ENCODE data around the gene C1orf87. TPM values are rescaled to one million over a fixed set of nuclear protein-coding genes. Genes with fewer than 3 reads are reported as not detected.

The C1orf87 gene
- total RNA-seq, 1 experiment from 2014 or later, result not detected

DNA sequence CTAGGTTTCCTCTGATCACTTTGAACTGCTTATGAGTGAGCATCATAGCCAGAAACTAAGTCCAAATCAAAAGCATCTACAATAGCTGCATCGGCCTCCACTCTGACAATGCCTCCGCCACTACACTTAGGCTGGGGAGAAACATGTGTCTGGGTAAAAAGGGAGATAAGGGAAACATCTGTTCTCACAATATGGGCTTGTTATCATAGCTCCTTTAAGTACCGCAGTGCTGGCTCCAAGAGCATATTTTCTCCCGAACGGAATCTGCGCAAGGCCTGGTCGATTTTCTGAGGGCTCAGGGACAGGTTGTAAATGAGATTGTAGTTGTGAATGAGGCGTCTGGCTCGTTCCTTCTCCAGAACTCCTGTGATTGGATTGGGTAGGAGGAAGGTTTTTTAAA, 83.1 kb downstream of the C1orf87 start:
- Histone ChIP-seq H3K9ac (ENCODE audit: low read length) (no peak overlapping the region), H2AFZ (ENCODE audit: low read length) (no peak overlapping the region), H4K20me1 (ENCODE audit: low read length) (no peaks in the 10 kb centered on the region), H3F3A (ENCODE audit: low read length, unreplicated experiment) (no peaks in the 10 kb centered on the region), H3K4me2 (ENCODE audit: low read length) (no peak overlapping the region), H3K9me3 (ENCODE audit: low read length) (no peaks in the 10 kb centered on the region), H3K4me1 (ENCODE audit: insufficient read depth, low read length) (no peaks in the 10 kb centered on the region), H3K36me3 (ENCODE audit: low read depth, low read length) (no peaks in the 10 kb centered on the region), H3K27me3 (ENCODE audit: low read length) (peaks cover 63% of the 10 kb centered on the region), H3K4me3 (ENCODE audit: low read length) (no peak overlapping the region), H3K79me2 (ENCODE audit: low read length) (no peaks in the 10 kb centered on the region), H3K27ac (ENCODE audit: low read length) (no peak overlapping the region), H3K9me2 (replicated peaks; ENCODE audit: low read length) (no peaks in the 10 kb centered on the region)
- no TSS peak for BruUV-seq (replicated peaks)
- TF ChIP-seq EZH2 (IDR thresholded peaks at IDR 0.05; ENCODE audit: low read length, unreplicated experiment), result no peak
- TF ChIP-seq, protein P1, sequence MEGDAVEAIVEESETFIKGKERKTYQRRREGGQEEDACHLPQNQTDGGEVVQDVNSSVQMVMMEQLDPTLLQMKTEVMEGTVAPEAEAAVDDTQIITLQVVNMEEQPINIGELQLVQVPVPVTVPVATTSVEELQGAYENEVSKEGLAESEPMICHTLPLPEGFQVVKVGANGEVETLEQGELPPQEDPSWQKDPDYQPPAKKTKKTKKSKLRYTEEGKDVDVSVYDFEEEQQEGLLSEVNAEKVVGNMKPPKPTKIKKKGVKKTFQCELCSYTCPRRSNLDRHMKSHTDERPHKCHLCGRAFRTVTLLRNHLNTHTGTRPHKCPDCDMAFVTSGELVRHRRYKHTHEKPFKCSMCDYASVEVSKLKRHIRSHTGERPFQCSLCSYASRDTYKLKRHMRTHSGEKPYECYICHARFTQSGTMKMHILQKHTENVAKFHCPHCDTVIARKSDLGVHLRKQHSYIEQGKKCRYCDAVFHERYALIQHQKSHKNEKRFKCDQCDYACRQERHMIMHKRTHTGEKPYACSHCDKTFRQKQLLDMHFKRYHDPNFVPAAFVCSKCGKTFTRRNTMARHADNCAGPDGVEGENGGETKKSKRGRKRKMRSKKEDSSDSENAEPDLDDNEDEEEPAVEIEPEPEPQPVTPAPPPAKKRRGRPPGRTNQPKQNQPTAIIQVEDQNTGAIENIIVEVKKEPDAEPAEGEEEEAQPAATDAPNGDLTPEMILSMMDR (conservative IDR thresholded peaks at IDR 0.05; ENCODE audit: low read depth, low read length), result no peak
- TF ChIP-seq EZH2phosphoT487 (IDR thresholded peaks at IDR 0.05; ENCODE audit: borderline replicate concordance, low read length), result no peak
- ChIA-PET CTCF (no interaction called here), POLR2A (ENCODE audit: unreplicated experiment) (interaction anchor here (0.6 kb wide), 1 partner anchor 41 kb away, joined by 8 read pairs; no protein-coding TSS in a partner anchor)
- intact Hi-C loops (cut with micrococcal nuclease), result no loop called here
- ATAC-seq (no peak), DNase-seq (no peak)

DNA sequence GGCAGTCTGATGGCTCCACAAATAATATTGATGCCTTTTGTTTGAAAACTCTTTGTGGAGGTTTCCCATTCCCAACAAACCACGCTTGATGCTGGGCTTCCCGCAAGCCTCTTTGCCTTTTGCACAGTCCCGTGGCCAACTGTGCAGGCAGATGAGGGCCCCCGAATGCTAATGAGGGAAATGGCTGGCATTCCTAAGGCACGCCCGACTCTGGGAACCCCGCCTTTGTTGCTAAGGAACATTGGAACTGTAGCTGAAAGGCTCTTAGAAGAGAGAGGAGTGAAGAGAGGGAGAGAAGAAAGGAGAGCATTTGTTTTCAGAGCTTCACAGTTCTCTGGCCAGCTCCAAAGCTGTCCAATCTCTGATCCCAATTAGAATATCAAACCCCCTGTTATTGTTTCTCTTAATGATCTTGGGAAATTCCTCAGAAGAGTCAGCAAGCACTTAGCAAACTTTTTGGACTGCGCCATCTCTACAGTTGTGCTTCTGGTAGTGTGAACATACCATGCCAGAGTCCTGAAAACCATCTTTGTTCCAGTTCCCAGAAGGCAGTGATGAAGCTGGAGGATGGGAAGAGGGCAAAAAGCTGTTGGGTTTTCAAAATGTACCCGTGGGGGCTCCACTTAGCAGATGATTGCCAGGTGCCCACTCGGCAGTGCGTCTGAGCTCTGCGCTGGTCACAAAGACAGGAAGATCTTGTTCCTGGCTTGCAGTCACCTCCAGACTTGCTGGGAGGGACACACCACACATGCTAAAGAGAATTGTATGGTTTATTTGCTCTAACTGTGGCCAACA, 86.9 kb downstream of the C1orf87 start:
- Histone ChIP-seq H3K4me2 (ENCODE audit: low read length) (no peak overlapping the region), H3K4me3 (ENCODE audit: low read length) (no peak overlapping the region), H2AFZ (ENCODE audit: low read length) (no peak overlapping the region), H3F3A (ENCODE audit: low read length, unreplicated experiment) (no peaks in the 10 kb centered on the region), H4K20me1 (ENCODE audit: low read length) (no peaks in the 10 kb centered on the region), H3K27me3 (ENCODE audit: low read length) (peaks cover 40% of the 10 kb centered on the region), H3K79me2 (ENCODE audit: low read length) (no peaks in the 10 kb centered on the region), H3K9ac (ENCODE audit: low read length) (no peak overlapping the region), H3K9me2 (replicated peaks; ENCODE audit: low read length) (no peaks in the 10 kb centered on the region), H3K4me1 (ENCODE audit: insufficient read depth, low read length) (no peaks in the 10 kb centered on the region), H3K27ac (ENCODE audit: low read length) (no peak overlapping the region), H3K9me3 (ENCODE audit: low read length) (no peaks in the 10 kb centered on the region), H3K36me3 (ENCODE audit: low read depth, low read length) (no peaks in the 10 kb centered on the region)
- DNase-seq (no peak), ATAC-seq (no peak)
- POLR2A ChIA-PET (ENCODE audit: unreplicated experiment), result no interaction called here
- BruUV-seq (replicated peaks), result no TSS peak
- CTCF ChIA-PET, result no interaction called here
- TF ChIP-seq, protein P1 (conservative IDR thresholded peaks at IDR 0.05; ENCODE audit: low read depth, low read length), result no peak
- TF ChIP-seq EZH2 (IDR thresholded peaks at IDR 0.05; ENCODE audit: low read length, unreplicated experiment), result no peak
- intact Hi-C loops (cut with micrococcal nuclease), result no loop called here

DNA sequence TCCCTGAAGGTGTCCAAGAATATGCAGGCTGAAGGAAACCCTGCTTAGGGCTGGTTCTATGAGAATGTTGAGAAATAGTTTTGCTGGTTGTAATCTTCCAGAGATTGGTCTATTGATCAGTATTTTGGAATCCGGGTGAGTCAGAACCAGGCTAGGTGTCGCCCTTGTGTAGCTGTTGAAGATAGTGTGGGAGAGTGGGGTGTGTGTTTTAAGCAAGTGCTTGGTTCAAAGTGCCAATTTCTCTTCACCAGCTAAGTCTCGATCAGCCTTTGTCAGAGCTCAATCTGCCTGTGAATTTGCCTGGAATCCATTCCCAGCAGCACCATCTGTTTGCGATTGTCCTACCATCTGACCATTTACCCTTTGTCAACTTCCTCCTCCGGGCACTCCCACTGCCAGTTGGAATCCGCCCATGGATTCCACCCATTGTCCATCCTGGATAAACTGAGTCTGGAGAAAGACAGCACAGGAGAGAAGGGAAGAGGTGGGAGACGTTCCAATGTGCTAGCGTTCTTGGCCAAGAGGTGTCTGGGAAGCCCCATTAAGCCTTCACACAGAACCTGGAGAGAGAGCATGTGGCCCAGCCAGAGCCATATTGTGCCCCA, 87.6 kb downstream of the C1orf87 start:
- intact Hi-C loops (cut with micrococcal nuclease), result no loop called here

More for the DNA sequence above, 87.6 kb downstream of the C1orf87 start:
- Histone ChIP-seq H3K9me2 (replicated peaks; ENCODE audit: low read length) (no peaks in the 10 kb centered on the region), H3K4me3 (ENCODE audit: low read length) (no peak overlapping the region), H2AFZ (ENCODE audit: low read length) (no peak overlapping the region), H4K20me1 (ENCODE audit: low read length) (no peaks in the 10 kb centered on the region), H3K9me3 (ENCODE audit: low read length) (no peaks in the 10 kb centered on the region), H3F3A (ENCODE audit: low read length, unreplicated experiment) (no peaks in the 10 kb centered on the region), H3K27me3 (ENCODE audit: low read length) (peaks cover 36% of the 10 kb centered on the region), H3K9ac (ENCODE audit: low read length) (no peak overlapping the region), H3K4me1 (ENCODE audit: insufficient read depth, low read length) (no peaks in the 10 kb centered on the region), H3K79me2 (ENCODE audit: low read length) (no peaks in the 10 kb centered on the region), H3K27ac (ENCODE audit: low read length) (no peak overlapping the region), H3K36me3 (ENCODE audit: low read depth, low read length) (no peaks in the 10 kb centered on the region), H3K4me2 (ENCODE audit: low read length) (no peak overlapping the region)
- DNase-seq, result no peak
- no peak for TF ChIP-seq EZH2 (IDR thresholded peaks at IDR 0.05; ENCODE audit: low read length, unreplicated experiment)
- no peak for TF ChIP-seq EZH2phosphoT487 (IDR thresholded peaks at IDR 0.05; ENCODE audit: borderline replicate concordance, low read length)
- TF ChIP-seq, protein P1 (conservative IDR thresholded peaks at IDR 0.05; ENCODE audit: low read depth, low read length), result no peak
- ATAC-seq, result no peak
- ChIA-PET POLR2A (ENCODE audit: unreplicated experiment) (no interaction called here), CTCF (no interaction called here)
- no TSS peak for BruUV-seq (replicated peaks)
